K562 (cell line): Measurements from ENCODE around the gene ANO9. TPM values are rescaled to one million over a fixed set of nuclear protein-coding genes. Genes with fewer than 3 reads are reported as not detected.

Experiments
- ATAC-seq: fragments of 200-7000 bp; cut with Tn5 transposase; 3 replicates; pipeline ENCODE4 v1.9.1; 2020; ENCODE audit warnings: moderate library complexity
- BruUV-seq: library from RNA; stranded (reverse); fragments of 400-500 nt; replicated peaks from 2 replicates; lab custom pipeline; 2021; lab: Mats Ljungman, UMichigan
- CTCF ChIA-PET: fragments of 300-600 bp; formaldehyde crosslinking; extraction: SDS; loops from one replicate; lab custom pipeline; 2021; ENCODE audit warnings: low intra/inter-chr PET ratio; lab: Yijun Ruan, JAX
- POLR2A ChIA-PET: fragments of 300-600, 350-650 bp; sonication (Branson Sonifier 250); formaldehyde crosslinking; extraction: SDS; loops from one replicate; lab custom pipeline; 2021; ENCODE audit warnings: antibody characterized with exemption, inconsistent platforms; lab: Yijun Ruan, JAX
- DNase-seq, 4 experiments: peaks; one replicate each; pipeline versions ENCODE4 v3.0.0 to v3.0.0-alpha.2; 2011 to 2018; ENCODE audit warnings: low spot score in 3 of 4, mixed read lengths in 3 of 4; ENCODE audit errors: extremely low read depth in 1 of 4
- FAIRE-seq: peaks from 2 replicates; lab custom pipeline; 2011; peaks lifted over from hg19 to GRCh38; lab: Jason Lieb, UNC
- H2AFZ ChIP-seq: 2 replicates; pipeline ENCODE4 v1.6.0; 2011; ENCODE audit warnings: low read depth, low read length, control low read depth, inconsistent platforms
- H3K27ac ChIP-seq: fragments of 200-600 bp; 3 replicates; pipeline ENCODE4 v1.8.0; 2011; ENCODE audit warnings: low read depth, mild to moderate bottlenecking, control low read depth, inconsistent platforms, low read length, moderate library complexity, mixed read lengths; ENCODE audit errors: extremely low read depth
- H3K27me3 ChIP-seq, 2 experiments: fragments of 300-600 bp in 1 of 2; 2 replicates in 1 of 2; 3 replicates in 1 of 2; pipeline versions ENCODE4 v1.6.0 to v1.8.0; 2011; ENCODE audit warnings: inconsistent platforms in 2 of 2, low read length in 2 of 2, mild to moderate bottlenecking in 1 of 2, mixed read lengths in 1 of 2, moderate library complexity in 1 of 2; ENCODE audit not compliant: control insufficient read depth in 2 of 2, insufficient read depth in 2 of 2
- H3K36me3 ChIP-seq: fragments of 300-600 bp; 3 replicates; pipeline ENCODE4 v1.8.0; 2011; ENCODE audit warnings: mild to moderate bottlenecking, low read length, inconsistent platforms; ENCODE audit not compliant: control insufficient read depth, insufficient read depth
- H3K4me1 ChIP-seq, 2 experiments: fragments of 200-600 bp in 1 of 2; replicated peaks in 1 of 2; 2 replicates in 1 of 2; 3 replicates in 1 of 2; pipeline versions ENCODE4 v1.5.1 to v1.8.0; 2011; ENCODE audit warnings: inconsistent platforms in 2 of 2, low read length in 2 of 2, mild to moderate bottlenecking in 1 of 2, mixed read lengths in 1 of 2, moderate library complexity in 1 of 2; ENCODE audit not compliant: control insufficient read depth in 2 of 2, insufficient read depth in 2 of 2
- H3K4me2 ChIP-seq: 2 replicates; pipeline ENCODE4 v1.6.1; 2011; ENCODE audit warnings: low read length, control low read depth, inconsistent platforms, mixed read lengths; ENCODE audit not compliant: insufficient read depth
- H3K4me3 ChIP-seq: fragments of 200-600 bp; sonication (generic), shearing (Covaris generic); 2 replicates; pipeline ENCODE4 v1.5.1; 2016; ENCODE audit warnings: control low read depth, inconsistent platforms
- H3K79me2 ChIP-seq: fragments of 200-600 bp; 3 replicates; pipeline ENCODE4 v1.8.0; 2011; ENCODE audit warnings: low read length, inconsistent platforms; ENCODE audit not compliant: control insufficient read depth, insufficient read depth
- H3K9ac ChIP-seq, 2 experiments: 2 replicates each; pipeline versions ENCODE4 v1.6.0 to v1.6.1; 2011; ENCODE audit warnings: low read depth in 2 of 2, low read length in 2 of 2, control low read depth in 1 of 2, inconsistent platforms in 1 of 2, mild to moderate bottlenecking in 1 of 2, mixed read lengths in 1 of 2; ENCODE audit not compliant: insufficient read depth in 1 of 2
- H3K9me1 ChIP-seq: one replicate; pipeline ENCODE4 v1.6.0; 2011; ENCODE audit warnings: inconsistent platforms, mild to moderate bottlenecking, low read length, moderate library complexity; ENCODE audit not compliant: control insufficient read depth, insufficient read depth
- H3K9me3 ChIP-seq: replicated peaks from 2 replicates; pipeline ENCODE4 v1.5.1; 2011; ENCODE audit warnings: low read depth, low read length, inconsistent platforms; ENCODE audit not compliant: control insufficient read depth, insufficient read depth
- H4K20me1 ChIP-seq: replicated peaks from 2 replicates; pipeline ENCODE4 v1.6.1; 2011; ENCODE audit warnings: low read length, inconsistent platforms, mixed read lengths; ENCODE audit not compliant: control insufficient read depth, insufficient read depth
- HMG20A ChIP-seq: fragments of 450-650 bp; formaldehyde crosslinking; conservative IDR thresholded peaks from 2 replicates; pipeline ENCODE4 v1.4.0; 2020; ENCODE audit warnings: mild to moderate bottlenecking, mixed read lengths
- NR2C1 ChIP-seq, 2 experiments: fragments of 450-650 bp; IDR thresholded peaks; 2 replicates each; pipeline ENCODE4 v1.6.1; 2017; ENCODE audit warnings: mild to moderate bottlenecking in 2 of 2, antibody characterized with exemption in 1 of 2, inconsistent platforms in 1 of 2, missing compliant biosample characterization in 1 of 2, missing genetic modification characterization in 1 of 2
- RBFOX2 ChIP-seq: fragments of 200-400 bp; formaldehyde crosslinking; IDR thresholded peaks from 2 replicates; pipeline ENCODE4 v1.6.1; 2017; ENCODE audit warnings: low read depth, mild to moderate bottlenecking, low read length, moderate library complexity
- ZBTB33 ChIP-seq: sonication (generic); formaldehyde crosslinking; IDR thresholded peaks from 2 replicates; pipeline ENCODE4 v1.8.1; 2023; ENCODE audit warnings: mild to moderate bottlenecking, missing genetic modification reagents
- ZNF184 ChIP-seq: sonication (generic); formaldehyde crosslinking; IDR thresholded peaks from 2 replicates; pipeline ENCODE4 v1.5.0; 2020; ENCODE audit warnings: missing genetic modification reagents
- WGBS: fragments of 100-300 bp; shearing (Covaris generic); methylation state at CpG from one replicate; pipeline ENCODE4 v1.1.6; 2016; ENCODE audit warnings: low coverage, mixed read lengths; ENCODE audit not compliant: insufficient coverage; ENCODE audit errors: missing lambda C conversion rate; 5-methylcytosine and 5-hydroxymethylcytosine counted together
- in situ Hi-C: fragments of 300-500 bp; cut with MboI; formaldehyde crosslinking; loops from 4 replicates; pipeline ENCODE4 v1.15.0; 2018; ENCODE audit warnings: inconsistent platforms, mixed read lengths
- intact Hi-C: fragments of 100-400 bp; cut with micrococcal nuclease; formaldehyde crosslinking; loops from 2 replicates; pipeline ENCODE4 v1.14.2; 2022
- polyA plus RNA-seq, 8 experiments: library from polyadenylated mRNA; depleted of rRNA in 4 of 8; stranded (reverse) in 5 of 8; unstranded in 3 of 8; fragments of >200 nt; fragmentation: Nextera tagmentation in 2 of 8; fragmentation: Illumina TruSeq in 1 of 8; extraction: Ambion mirVana in 2 of 8; extraction: Trizol in 1 of 8; gene quantifications; 2 replicates each; pipeline versions ENCODE4 v1.2.1 to v1.2.3, GENCODE V29; 2011 to 2014; ENCODE audit warnings: inconsistent platforms in 1 of 8, missing spikeins in 1 of 8
- total RNA-seq, 7 experiments: library from RNA; depleted of rRNA in 6 of 7; stranded (reverse); fragments of >200 nt in 6 of 7; fragmentation: Illumina TruSeq in 2 of 7; extraction: Trizol in 2 of 7; gene quantifications; 2 replicates each; pipeline versions ENCODE4 v1.2.1 to v1.2.3, GENCODE V29; 2011 to 2021; ENCODE audit warnings: low replicate concordance in 1 of 7

The ANO9 gene
- total and polyA plus RNA-seq, 9 of the 15 experiments (the other 6 are each of a cell fraction or from before 2014, with no cell fraction given): 0.20 to 14.5 (median 4.5) TPM

- H3K4me2 ChIP-seq: no peak overlapping the region
- no peaks in the 10 kb centered on the region for H3K9me1 ChIP-seq
- no TSS peak for BruUV-seq
- H3K9me3 ChIP-seq: peaks cover 2% of the 10 kb centered on the region; the same call in 1 of the 2 replicates
- FAIRE-seq (no peak), DNase-seq (no peak), ATAC-seq (no peak)
- ChIA-PET POLR2A (interaction anchor here (0.6 to 1.2 kb wide), 3 partner anchors 10 to 111 kb away, joined by 3 to 5 read pairs (median 3); no protein-coding TSS in a partner anchor), CTCF (no interaction called here)
- peaks cover 35% of the 10 kb centered on the region for H3K79me2 ChIP-seq
- H3K36me3 ChIP-seq: peaks cover 44% of the 10 kb centered on the region; the same call in 2 of the 3 replicates
- TF ChIP-seq ZNF184 (no peak), NR2C1 (IDR thresholded peaks at IDR 0.05) (no peak), NR2C1 (tag; IDR thresholded peaks at IDR 0.05) (peak; percentile 19; the same call in 1 of the 2 replicates), HMG20A (CRISPR knock-in tag) (no peak), RBFOX2 (peak; percentile 27; the same call in 1 of the 2 replicates), ZBTB33 (CRISPR knock-in tag) (peak; percentile 93)
- no peak overlapping the region for H2AFZ ChIP-seq
- no peak overlapping the region; a peak in 1 of 4 replicates for H3K9ac ChIP-seq
- H3K4me3 ChIP-seq: no peak overlapping the region
- 98% methylated on average over 28 of the region's 43 CpGs for WGBS
- H4K20me1 ChIP-seq: no peaks in the 10 kb centered on the region
- H3K27me3 ChIP-seq: no peaks in the 10 kb centered on the region
- no peak overlapping the region for H3K27ac ChIP-seq
- intact Hi-C loops (no loop called here), in situ Hi-C loops (no loop called here)
- peaks cover 19 to 53% of the 10 kb centered on the region in 2 experiments for H3K4me1 ChIP-seq
Observed at GRCh38 chr11:396948-397548, 44.8 kb downstream of the ANO9 start.
